Left forelimb (tissue), 1 donor: ENCODE measurements around the gene ITGA1.
"Not testable (repeated sequence)": the region's sequence is repeated elsewhere in the genome, so short reads cannot be mapped to it uniquely, and the experiment has no call there.

ENCODE experiments used
- DNase-seq: peaks from one replicate; pipeline ENCODE4 v3.0.0-alpha.2; 2018; ENCODE audit warnings: low spot score

The ITGA1 gene

GRCh38 chr5:52865991-52866390 is 78.3 kb downstream of the ITGA1 start:
- DNase-seq: not testable (repeated sequence)

GRCh38 chr5:52867809-52868208 is 80.1 kb downstream of the ITGA1 start:
- no peak for DNase-seq

GRCh38 chr5:52868417-52868816 is 80.7 kb downstream of the ITGA1 start:
- no peak for DNase-seq

GRCh38 chr5:52869391-52869790 is 81.7 kb downstream of the ITGA1 start:
- DNase-seq: no peak

GRCh38 chr5:52870448-52870847 is 82.7 kb downstream of the ITGA1 start:
- DNase-seq: no peak

- no peak for DNase-seq
Measured at GRCh38 chr5:52875827-52876226, 88.1 kb downstream of the ITGA1 start.

GRCh38 chr5:52876456-52876855 is 88.7 kb downstream of the ITGA1 start:
- DNase-seq: no peak

GRCh38 chr5:52878656-52879055 is 90.9 kb downstream of the ITGA1 start:
- DNase-seq: no peak

GRCh38 chr5:52880541-52880940 is 92.8 kb downstream of the ITGA1 start:
- DNase-seq: no peak

GRCh38 chr5:52881468-52881867 is 93.8 kb downstream of the ITGA1 start:
- DNase-seq: no peak

- DNase-seq: no peak
Measured at GRCh38 chr5:52883110-52883509, 95.4 kb downstream of the ITGA1 start.

GRCh38 chr5:52884453-52884852 is 96.7 kb downstream of the ITGA1 start:
- DNase-seq: no peak

GRCh38 chr5:52885614-52886013 is 97.9 kb downstream of the ITGA1 start:
- no peak for DNase-seq

- no peak for DNase-seq
Measured at GRCh38 chr5:52886206-52886605, 98.5 kb downstream of the ITGA1 start.

GRCh38 chr5:52887066-52887465 is 99.3 kb downstream of the ITGA1 start:
- DNase-seq: no peak

- no peak for DNase-seq
Measured at GRCh38 chr5:52888363-52888762, 100.6 kb downstream of the ITGA1 start.

- DNase-seq: no peak
Measured at GRCh38 chr5:52892242-52892878, 104.6 kb downstream of the ITGA1 start.

GRCh38 chr5:52893105-52893504 is 105.4 kb downstream of the ITGA1 start:
- DNase-seq: no peak

GRCh38 chr5:52893863-52894262 is 106.1 kb downstream of the ITGA1 start:
- no peak for DNase-seq

GRCh38 chr5:52894451-52894850 is 106.7 kb downstream of the ITGA1 start:
- no peak for DNase-seq

- DNase-seq: no peak
Measured at GRCh38 chr5:52895075-52895474, 107.4 kb downstream of the ITGA1 start.

GRCh38 chr5:52895572-52896413 is 108.1 kb downstream of the ITGA1 start:
- DNase-seq: no peak

GRCh38 chr5:52896534-52897237 is 109.0 kb downstream of the ITGA1 start:
- DNase-seq: no peak
